T-helper 2 cell treated with Interferon-gamma antibody and Interleukin-4, amounts not matched to agents 5 μg/mL and 100 μg/mL, for 36 hours (primary cell): ENCODE measurements around the gene LINGO4.

Experiments
- DNase-seq: peaks from one replicate; pipeline ENCODE4 v3.0.0; 2021; ENCODE audit warnings: low spot score
- H3K27ac Mint-ChIP-seq: one replicate; pipeline ENCODE4 v1.8.0; 2021; ENCODE audit warnings: mild to moderate bottlenecking, mixed read lengths
- H3K27me3 Mint-ChIP-seq: one replicate; pipeline ENCODE4 v1.8.0; 2021; ENCODE audit warnings: low read depth, mixed read lengths
- H3K36me3 Mint-ChIP-seq: one replicate; pipeline ENCODE4 v1.8.0; 2021; ENCODE audit warnings: low read depth, mixed read lengths
- H3K4me1 Mint-ChIP-seq: one replicate; pipeline ENCODE4 v1.8.0; 2021; ENCODE audit warnings: low read depth, mixed read lengths
- H3K4me3 Mint-ChIP-seq: one replicate; pipeline ENCODE4 v1.8.0; 2022; ENCODE audit warnings: mild to moderate bottlenecking, moderate library complexity, mixed read lengths
- H3K9me3 Mint-ChIP-seq: one replicate; pipeline ENCODE4 v1.8.0; 2021; ENCODE audit warnings: mixed read lengths

Gene LINGO4, protein sequence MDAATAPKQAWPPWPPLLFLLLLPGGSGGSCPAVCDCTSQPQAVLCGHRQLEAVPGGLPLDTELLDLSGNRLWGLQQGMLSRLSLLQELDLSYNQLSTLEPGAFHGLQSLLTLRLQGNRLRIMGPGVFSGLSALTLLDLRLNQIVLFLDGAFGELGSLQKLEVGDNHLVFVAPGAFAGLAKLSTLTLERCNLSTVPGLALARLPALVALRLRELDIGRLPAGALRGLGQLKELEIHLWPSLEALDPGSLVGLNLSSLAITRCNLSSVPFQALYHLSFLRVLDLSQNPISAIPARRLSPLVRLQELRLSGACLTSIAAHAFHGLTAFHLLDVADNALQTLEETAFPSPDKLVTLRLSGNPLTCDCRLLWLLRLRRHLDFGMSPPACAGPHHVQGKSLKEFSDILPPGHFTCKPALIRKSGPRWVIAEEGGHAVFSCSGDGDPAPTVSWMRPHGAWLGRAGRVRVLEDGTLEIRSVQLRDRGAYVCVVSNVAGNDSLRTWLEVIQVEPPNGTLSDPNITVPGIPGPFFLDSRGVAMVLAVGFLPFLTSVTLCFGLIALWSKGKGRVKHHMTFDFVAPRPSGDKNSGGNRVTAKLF

DNA sequence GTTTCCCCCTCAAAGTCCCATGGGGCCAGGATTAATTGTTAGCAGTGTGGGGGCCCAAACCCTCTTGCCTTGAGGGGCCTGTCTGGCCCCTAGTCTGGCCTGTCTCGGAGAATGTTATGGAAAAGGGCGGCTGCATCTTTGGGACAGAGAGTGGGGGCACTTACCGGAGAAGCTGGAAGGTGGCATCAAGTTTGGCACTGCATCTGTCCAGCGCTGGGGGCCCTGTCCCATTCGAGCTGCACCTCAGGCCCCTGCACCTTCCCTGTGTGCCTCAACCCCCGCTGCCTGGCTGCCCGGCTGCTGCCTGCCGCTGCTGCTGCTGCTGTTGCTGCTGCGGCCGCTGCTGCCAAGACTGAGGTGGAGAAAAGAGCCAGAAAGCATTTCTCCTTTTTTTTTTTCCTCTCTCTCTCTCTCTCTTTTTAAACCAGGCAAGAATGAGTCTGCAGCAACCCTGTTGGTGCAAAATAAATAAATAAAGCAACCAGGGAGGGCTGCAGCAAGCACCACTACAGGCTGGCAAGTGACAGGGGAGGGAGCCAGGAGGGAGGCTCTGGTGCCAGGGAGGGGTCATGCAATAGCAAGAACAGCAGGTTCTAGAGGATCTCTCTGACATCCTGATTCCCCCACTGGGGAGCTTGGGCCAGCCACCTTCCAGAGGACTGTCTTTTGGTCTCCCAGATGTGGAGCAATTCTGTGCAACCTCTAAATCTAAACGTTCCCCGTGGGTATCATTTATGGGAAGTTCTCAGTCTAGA is at the start of gene LINGO4:
Gene LINGO4 (minus strand): TSS at position 354 of the 755 bp plus-strand sequence. CDS start 2,715 bp downstream, outside the sequence.
- DNase-seq: no peak
- no peak within 1 kb of the TSS for H3K27ac Mint-ChIP-seq
- H3K4me1 Mint-ChIP-seq: no peaks in the 10 kb centered on the region
- no peaks in the 10 kb centered on the region for H3K36me3 Mint-ChIP-seq
- H3K9me3 Mint-ChIP-seq: no peaks in the 10 kb centered on the region
- peaks cover 13% of the 10 kb centered on the region for H3K27me3 Mint-ChIP-seq
- H3K4me3 Mint-ChIP-seq: no peak within 1 kb of the TSS

DNA sequence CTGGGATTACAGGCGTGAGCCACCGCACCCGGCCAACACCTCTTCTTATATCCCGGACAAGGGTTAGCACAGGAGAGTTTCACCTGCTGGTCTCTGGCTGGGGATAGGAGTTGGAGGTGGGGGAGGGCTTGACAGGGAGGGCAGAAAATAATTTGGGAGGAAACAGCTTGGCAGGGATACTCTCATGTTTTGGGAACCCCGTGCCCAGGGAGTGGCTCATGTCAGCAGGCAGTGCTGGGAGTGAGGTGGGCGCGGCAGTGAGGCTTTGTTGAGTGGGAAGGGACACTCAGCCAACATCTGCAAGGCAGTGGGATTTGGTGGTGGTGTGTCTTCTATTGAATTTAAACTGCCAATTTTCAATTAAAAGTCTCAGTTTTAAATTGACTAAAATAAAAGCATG is 49.4 kb upstream of the LINGO4 start:
- Mint-ChIP-seq H3K27ac (no peak overlapping the region), H3K4me3 (no peak overlapping the region), H3K27me3 (no peaks in the 10 kb centered on the region), H3K9me3 (no peaks in the 10 kb centered on the region), H3K4me1 (peaks cover 5% of the 10 kb centered on the region), H3K36me3 (no peaks in the 10 kb centered on the region)
- DNase-seq: no peak

DNA sequence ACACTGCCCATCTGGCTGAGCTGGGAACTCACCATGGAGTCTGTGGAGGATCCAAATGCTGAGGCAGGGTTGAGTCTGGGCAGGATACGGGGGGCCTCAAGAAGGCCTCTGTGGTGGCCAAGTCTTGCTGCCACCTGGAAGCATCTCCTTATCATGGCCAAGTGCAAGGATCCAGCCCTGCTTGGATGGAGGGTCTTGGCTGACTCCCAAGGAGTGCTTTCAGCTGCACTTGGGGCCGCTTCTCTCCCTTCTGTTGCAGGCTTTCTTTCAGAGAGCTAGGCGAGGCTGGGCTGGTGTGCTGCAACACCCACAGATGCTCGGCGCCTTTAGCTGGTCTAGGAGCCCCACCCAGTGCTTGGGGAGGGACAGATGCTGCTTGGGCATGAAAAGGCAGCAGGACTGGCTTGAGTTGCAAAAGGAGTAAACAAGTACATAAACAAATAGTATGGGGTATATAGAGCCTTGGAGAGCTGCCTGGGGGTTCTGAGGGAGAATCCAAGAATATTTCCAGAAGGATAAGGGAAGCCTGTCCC is 48.3 kb upstream of the LINGO4 start, which contains the start of gene THEM5:
Gene THEM5 (minus strand): TSS at position 302 of the 533 bp plus-strand sequence. CDS start 147 bp downstream, at position 155.
- no peaks in the 10 kb centered on the region for H3K9me3 Mint-ChIP-seq
- no peaks in the 10 kb centered on the region for H3K36me3 Mint-ChIP-seq
- no peak within 1 kb of the TSS for H3K4me3 Mint-ChIP-seq
- DNase-seq: no peak
- no peaks in the 10 kb centered on the region for H3K27me3 Mint-ChIP-seq
- no peak within 1 kb of the TSS for H3K27ac Mint-ChIP-seq
- peaks cover 9% of the 10 kb centered on the region for H3K4me1 Mint-ChIP-seq

DNA sequence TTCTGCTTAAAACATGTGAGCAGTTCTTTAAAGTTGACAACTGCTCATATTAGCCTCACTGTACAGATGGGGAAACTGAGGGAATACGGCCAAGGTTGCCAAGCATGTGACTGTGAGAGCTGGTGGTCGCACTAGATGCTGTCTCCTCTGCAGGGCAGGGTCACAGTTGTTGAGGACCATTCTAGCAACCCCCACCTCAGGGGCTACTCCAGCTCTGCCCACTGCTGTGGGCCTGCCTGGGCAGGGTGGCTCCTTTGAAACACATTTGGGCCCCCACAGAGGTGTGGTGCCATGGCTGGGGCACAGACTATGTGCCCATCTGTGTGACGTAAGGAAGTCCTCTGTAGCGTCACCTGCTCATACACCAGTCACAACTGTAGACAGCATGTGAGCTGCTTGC is 47.5 kb upstream of the LINGO4 start:
- Mint-ChIP-seq H3K4me1 (peaks cover 12% of the 10 kb centered on the region), H3K36me3 (no peaks in the 10 kb centered on the region), H3K27me3 (no peaks in the 10 kb centered on the region), H3K27ac (no peak overlapping the region), H3K4me3 (no peak overlapping the region), H3K9me3 (no peaks in the 10 kb centered on the region)
- no peak for DNase-seq

DNA sequence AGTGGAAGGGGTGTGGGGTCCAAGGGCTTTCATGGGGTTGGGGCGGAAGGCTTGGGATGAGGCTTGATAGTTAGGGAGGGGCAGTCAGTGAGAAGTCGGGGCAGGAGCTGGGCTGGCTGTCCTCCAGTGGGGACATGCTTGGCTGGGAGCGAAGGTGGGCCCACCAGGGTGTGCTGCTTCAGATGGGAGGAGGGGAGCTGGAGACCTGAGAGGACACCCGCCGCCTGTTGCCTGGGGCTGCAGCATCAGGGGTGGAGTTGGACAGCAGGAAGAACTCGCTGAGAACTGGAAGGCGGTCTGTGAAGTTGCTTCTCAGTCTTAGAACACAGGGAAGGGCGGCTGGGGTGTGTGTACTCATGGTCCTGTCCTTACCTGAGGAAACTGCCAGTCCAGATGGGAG is 46.7 kb upstream of the LINGO4 start:
- H3K4me3 Mint-ChIP-seq: no peak overlapping the region
- peak overlapping the region; percentile 1 for H3K27ac Mint-ChIP-seq
- H3K27me3 Mint-ChIP-seq: no peaks in the 10 kb centered on the region
- H3K36me3 Mint-ChIP-seq: no peaks in the 10 kb centered on the region
- peaks cover 12% of the 10 kb centered on the region for H3K4me1 Mint-ChIP-seq
- no peak for DNase-seq
- no peaks in the 10 kb centered on the region for H3K9me3 Mint-ChIP-seq

DNA sequence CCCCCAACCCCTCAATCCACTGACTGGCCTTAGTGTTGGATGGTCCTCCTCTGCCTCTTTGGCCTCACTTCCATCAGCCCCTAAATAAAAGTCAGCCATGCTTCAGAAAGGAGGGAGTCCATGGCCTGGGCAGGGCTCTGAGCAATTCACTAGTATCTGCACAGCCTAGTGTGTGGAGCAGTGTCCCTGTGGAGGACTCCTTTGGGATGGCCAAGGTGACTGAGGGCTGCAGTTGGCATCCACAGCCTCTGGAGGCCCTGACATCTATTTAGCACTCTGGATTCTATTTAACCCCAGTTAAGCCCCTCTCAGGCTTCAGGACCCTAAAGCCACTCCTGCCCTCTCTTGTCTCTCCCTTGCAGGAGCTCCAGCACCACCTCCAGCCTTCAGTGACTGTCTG is 44.7 kb upstream of the LINGO4 start:
- DNase-seq: no peak
- no peaks in the 10 kb centered on the region for H3K27me3 Mint-ChIP-seq
- H3K9me3 Mint-ChIP-seq: no peaks in the 10 kb centered on the region
- no peak overlapping the region for H3K27ac Mint-ChIP-seq
- no peaks in the 10 kb centered on the region for H3K36me3 Mint-ChIP-seq
- no peak overlapping the region for H3K4me3 Mint-ChIP-seq
- peaks cover 24% of the 10 kb centered on the region for H3K4me1 Mint-ChIP-seq

DNA sequence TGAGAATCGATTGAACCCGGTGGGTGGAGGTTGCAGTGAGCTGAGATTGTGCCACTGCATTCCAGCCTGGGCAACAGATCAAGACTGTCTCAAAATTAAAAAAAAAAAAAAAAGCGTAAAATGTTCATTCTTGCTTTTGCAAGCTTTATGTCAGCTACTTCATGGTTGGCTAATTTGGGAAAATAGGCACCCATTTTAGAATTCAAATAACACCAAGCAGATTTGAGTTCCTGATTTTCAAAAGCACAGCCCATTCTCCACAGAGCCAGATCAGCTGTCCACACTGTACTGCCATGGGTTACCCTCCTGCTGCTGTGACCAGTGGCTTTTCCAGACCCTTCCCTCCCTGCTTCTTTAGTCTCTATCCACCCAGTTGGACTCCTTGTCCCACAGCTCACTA is 43.9 kb upstream of the LINGO4 start:
- no peak overlapping the region for H3K4me3 Mint-ChIP-seq
- H3K9me3 Mint-ChIP-seq: no peaks in the 10 kb centered on the region
- peaks cover 26% of the 10 kb centered on the region for H3K4me1 Mint-ChIP-seq
- H3K27ac Mint-ChIP-seq: no peak overlapping the region
- H3K27me3 Mint-ChIP-seq: no peaks in the 10 kb centered on the region
- no peaks in the 10 kb centered on the region for H3K36me3 Mint-ChIP-seq
- no peak for DNase-seq

DNA sequence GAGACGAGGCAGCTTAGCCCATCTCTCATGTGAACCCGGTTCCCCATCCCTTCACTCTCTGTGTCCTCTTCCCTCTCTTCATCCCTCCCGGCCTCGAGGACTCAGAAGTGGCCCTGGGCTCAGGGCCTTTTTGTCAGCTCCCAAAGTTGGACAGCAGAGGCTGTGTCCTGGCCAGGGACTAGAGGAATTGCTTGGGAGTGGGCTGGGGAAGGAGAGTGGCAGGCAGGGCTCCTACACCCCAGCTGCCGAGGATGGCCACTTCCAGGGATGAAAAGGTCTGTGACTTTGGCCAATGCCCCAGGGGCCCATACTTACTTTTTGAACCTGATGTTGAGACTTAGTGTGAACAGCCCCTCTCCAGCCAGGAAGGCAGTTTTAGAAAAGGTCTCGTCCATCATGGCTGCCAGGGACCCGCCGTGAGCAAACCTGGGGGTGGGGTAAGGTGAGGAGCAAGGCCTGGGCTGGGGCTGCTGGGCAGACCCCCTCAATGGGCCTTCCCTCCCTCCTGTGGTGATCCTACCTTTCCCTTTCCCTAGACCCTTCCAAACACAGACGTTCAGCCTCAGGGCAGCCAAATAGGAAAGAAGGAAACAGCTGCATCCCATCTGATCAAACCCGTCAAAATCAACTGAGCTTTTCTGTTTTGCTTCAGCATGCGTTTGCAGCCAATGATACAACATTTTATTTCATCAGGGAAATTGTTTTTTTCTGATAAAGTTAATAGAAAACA is 42.8 kb upstream of the LINGO4 start:
- no peak for DNase-seq
- no peaks in the 10 kb centered on the region for H3K36me3 Mint-ChIP-seq
- no peak overlapping the region for H3K4me3 Mint-ChIP-seq
- peaks cover 26% of the 10 kb centered on the region for H3K4me1 Mint-ChIP-seq
- no peaks in the 10 kb centered on the region for H3K9me3 Mint-ChIP-seq
- H3K27me3 Mint-ChIP-seq: no peaks in the 10 kb centered on the region
- H3K27ac Mint-ChIP-seq: no peak overlapping the region

DNA sequence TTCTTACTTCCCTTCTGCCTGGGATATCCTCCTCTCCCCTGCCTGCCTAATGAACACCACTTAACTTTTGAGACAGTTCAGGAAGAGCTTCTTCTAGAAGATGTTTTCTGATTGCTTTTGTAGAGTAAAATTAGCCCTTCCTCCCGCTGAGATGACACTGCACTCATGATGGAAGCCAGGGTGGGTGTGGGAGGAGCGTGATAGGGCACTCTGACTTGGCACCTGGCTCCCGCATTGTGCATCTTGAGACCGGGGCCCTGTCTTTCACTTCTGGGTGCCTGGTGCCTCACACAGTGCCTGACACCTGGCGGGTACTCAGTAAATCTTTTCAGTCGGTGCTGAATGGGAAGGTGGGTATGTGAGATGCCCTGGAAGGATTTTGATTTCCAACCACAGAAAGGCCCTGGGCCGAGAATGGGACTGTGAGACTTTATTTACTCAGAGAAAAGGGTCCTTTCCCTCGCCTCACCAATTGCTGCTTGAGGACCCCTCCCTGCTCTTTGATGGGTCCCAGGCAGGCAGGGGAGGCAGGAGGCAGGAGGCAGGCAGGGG is 41.5 kb upstream of the LINGO4 start:
- Mint-ChIP-seq H3K4me3 (no peak overlapping the region), H3K27ac (peak overlapping the region; percentile 7), H3K27me3 (no peaks in the 10 kb centered on the region), H3K9me3 (no peaks in the 10 kb centered on the region), H3K36me3 (no peaks in the 10 kb centered on the region), H3K4me1 (peaks cover 26% of the 10 kb centered on the region)
- no peak for DNase-seq

DNA sequence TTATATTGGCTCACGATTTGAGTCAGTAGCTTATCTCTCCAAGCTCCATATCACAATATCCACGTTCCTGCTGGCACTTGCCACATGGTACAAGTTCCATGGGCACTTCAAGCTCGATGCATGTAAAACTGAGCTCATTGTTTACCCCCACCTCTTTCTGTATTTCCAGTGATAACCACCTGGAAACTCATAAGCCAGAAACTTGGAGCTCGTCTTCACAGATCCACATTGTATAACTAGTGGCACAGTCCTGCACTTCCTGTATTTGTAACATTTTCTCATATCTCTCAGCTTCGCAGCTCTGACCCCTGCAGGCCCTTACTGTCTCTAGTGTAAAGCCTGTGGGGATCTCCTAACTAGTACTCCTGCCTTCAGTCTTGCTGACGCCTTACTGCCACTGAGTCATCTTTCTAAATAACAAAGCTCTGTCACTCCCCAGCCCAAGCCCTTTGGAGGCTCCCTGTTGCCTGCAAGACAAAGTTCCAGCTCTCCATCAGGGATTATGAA is 40.9 kb upstream of the LINGO4 start:
- Mint-ChIP-seq H3K4me3 (no peak overlapping the region), H3K36me3 (no peaks in the 10 kb centered on the region), H3K27me3 (no peaks in the 10 kb centered on the region), H3K4me1 (peaks cover 26% of the 10 kb centered on the region), H3K9me3 (no peaks in the 10 kb centered on the region), H3K27ac (peak overlapping the region; percentile 7)
- no peak for DNase-seq

DNA sequence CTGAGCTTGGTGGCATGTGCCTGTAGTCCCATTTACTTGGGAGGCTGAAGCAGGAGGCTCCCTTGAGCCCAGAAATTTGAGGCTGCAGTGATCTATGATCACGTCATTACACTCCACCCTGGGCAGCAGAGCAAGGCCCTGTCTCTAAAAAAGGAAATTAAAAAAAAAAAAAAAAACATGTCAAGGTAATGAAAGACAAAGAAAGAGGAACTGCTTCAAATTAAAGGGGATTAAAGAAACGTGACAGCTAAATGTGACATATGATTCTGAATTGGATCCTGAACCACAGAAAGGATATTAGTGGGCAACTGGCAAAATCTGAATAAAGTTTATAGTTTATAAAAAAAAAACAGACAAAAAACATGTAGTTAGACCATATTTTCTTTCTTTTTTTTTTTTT is 38.2 kb upstream of the LINGO4 start:
- Mint-ChIP-seq H3K27me3 (no peaks in the 10 kb centered on the region), H3K4me1 (peaks cover 38% of the 10 kb centered on the region), H3K9me3 (no peaks in the 10 kb centered on the region), H3K36me3 (no peaks in the 10 kb centered on the region), H3K27ac (no peak overlapping the region), H3K4me3 (no peak overlapping the region)
- DNase-seq: no peak

DNA sequence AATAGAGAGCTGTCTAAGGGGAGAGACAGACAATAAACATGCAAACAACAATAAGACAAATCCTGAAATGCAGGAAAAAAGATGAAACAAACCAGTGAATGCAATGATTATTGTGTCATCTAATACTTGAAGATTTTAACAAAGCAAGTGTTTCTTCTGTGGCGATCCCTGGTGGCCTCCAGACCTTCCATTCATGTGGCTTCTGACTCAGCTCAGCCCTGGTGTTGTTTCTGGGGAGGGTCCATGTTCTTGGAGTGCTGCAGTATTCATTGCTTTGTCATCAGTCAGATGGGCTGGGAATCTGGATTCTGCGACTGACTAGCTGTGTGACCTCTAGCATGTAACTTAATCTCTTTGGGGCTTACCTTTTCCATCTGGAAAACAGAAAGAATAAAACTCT is 35.9 kb upstream of the LINGO4 start:
- H3K27ac Mint-ChIP-seq: no peak overlapping the region
- H3K4me1 Mint-ChIP-seq: peaks cover 45% of the 10 kb centered on the region
- no peaks in the 10 kb centered on the region for H3K9me3 Mint-ChIP-seq
- H3K36me3 Mint-ChIP-seq: no peaks in the 10 kb centered on the region
- H3K27me3 Mint-ChIP-seq: peaks cover 3% of the 10 kb centered on the region
- H3K4me3 Mint-ChIP-seq: no peak overlapping the region
- no peak for DNase-seq

DNA sequence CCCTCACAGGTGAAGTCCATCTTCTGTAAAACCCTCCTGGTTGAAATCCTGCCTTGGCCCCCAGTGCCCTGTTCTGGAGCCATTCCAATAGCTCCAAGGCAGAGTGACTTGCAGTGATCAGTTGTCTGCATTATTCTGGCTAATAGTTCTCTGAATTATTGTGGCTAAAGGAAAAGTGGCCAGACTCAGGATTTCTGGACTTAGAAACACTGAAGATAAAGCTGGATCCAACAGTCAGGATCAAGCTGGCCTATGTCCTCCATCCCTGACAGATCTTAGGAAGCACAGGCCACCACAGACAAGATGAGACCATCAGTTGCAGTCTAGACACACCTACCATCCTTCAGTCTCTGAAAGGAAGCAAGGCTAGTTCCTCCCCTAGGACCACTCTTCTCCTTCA is 35.2 kb upstream of the LINGO4 start:
- peaks cover 44% of the 10 kb centered on the region for H3K4me1 Mint-ChIP-seq
- peak overlapping the region; percentile 10 for H3K27ac Mint-ChIP-seq

More for the DNA sequence above, 35.2 kb upstream of the LINGO4 start:
- Mint-ChIP-seq H3K4me3 (peak overlapping the region; percentile 79), H3K9me3 (no peaks in the 10 kb centered on the region), H3K36me3 (no peaks in the 10 kb centered on the region), H3K27me3 (peaks cover 3% of the 10 kb centered on the region)
- DNase-seq: no peak
